Epidermal melanocyte (primary cell): ENCODE measurements around the gene TNK2.

ENCODE experiments used
- DNase-seq: peaks from one replicate; pipeline ENCODE4 v3.0.0; 2011; ENCODE audit warnings: low spot score; ENCODE audit not compliant: insufficient read length

TNK2 gene

GRCh38 chr3:195886181-195887141 lies 21.9 kb downstream of the TNK2 start:
- DNase-seq = no peak

- no peak for DNase-seq
Measured at GRCh38 chr3:195885036-195885891, 23.1 kb downstream of the TNK2 start.

- no peak for DNase-seq
Measured at GRCh38 chr3:195884691-195885035, 23.7 kb downstream of the TNK2 start.

GRCh38 chr3:195883801-195884200 lies 24.6 kb downstream of the TNK2 start:
- no peak for DNase-seq

GRCh38 chr3:195883160-195883559 lies 25.2 kb downstream of the TNK2 start:
- DNase-seq = no peak

GRCh38 chr3:195882002-195882441 lies 26.3 kb downstream of the TNK2 start:
- no peak for DNase-seq

- no peak for DNase-seq
Measured at GRCh38 chr3:195881276-195881988, 26.9 kb downstream of the TNK2 start.

- DNase-seq = no peak
Measured at GRCh38 chr3:195880037-195880431, 28.3 kb downstream of the TNK2 start.

GRCh38 chr3:195879416-195880036 lies 28.8 kb downstream of the TNK2 start:
- DNase-seq = no peak

GRCh38 chr3:195878424-195879274 lies 29.7 kb downstream of the TNK2 start:
- no peak for DNase-seq

GRCh38 chr3:195877767-195878423 lies 30.5 kb downstream of the TNK2 start:
- no peak for DNase-seq

- DNase-seq = no peak
Measured at GRCh38 chr3:195877136-195877715, 31.1 kb downstream of the TNK2 start.

- DNase-seq = no peak
Measured at GRCh38 chr3:195876297-195877064, 31.9 kb downstream of the TNK2 start.

- no peak for DNase-seq
Measured at GRCh38 chr3:195875482-195876236, 32.7 kb downstream of the TNK2 start.

GRCh38 chr3:195873971-195874370 lies 34.4 kb downstream of the TNK2 start:
- DNase-seq = no peak

- DNase-seq = no peak
Measured at GRCh38 chr3:195873281-195873887, 35.0 kb downstream of the TNK2 start.

GRCh38 chr3:195872800-195873199 lies 35.6 kb downstream of the TNK2 start:
- DNase-seq = no peak
